GM18870 (cell line): ENCODE measurements around the gene ZBTB43.

Source experiments
- ATAC-seq: cut with Tn5 transposase; IDR thresholded peaks from one replicate; pipeline ENCODE4 v1.9.1; 2021; ENCODE audit warnings: moderate library complexity; ENCODE audit not compliant: unreplicated experiment

Gene ZBTB43

DNA sequence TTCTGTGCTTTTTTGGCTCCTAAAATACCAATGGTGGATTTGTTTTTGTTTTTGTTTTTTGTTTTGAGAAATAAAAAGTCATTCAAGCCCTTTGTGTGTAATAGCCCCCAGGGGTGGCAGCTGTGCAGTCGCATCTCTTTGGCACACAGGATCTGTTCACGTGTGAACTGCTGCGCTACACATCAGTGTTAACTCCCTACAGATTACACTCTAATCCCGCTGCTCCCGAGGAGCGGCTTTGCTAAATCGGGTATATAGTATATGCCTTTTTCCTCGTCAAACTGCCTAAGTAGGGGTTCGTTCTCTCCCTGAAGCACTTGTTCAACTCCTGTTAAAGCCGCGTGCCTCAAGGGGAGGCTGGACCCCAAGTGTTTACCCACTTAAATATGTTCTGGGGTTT lies 77.9 kb downstream of the ZBTB43 start:
- ATAC-seq: no peak

DNA sequence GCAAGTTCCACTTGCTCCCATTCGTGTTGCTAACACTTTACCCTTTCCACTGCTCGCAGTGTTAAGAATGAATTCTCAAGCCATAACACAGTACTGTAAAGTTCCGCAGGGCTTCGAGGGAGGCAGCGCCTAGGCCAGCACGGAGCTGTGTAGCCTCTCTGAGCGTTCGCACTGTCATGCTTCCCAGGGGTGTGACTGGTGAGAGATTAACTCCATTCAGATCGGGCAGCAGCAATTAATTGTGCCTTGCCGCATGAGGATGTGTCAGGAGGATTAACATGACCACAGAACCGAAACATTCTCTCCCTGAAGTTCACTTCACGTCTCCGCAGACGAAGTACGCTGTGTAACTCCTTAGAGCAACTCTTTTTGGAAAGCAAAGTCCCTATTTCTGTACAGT lies 78.8 kb downstream of the ZBTB43 start:
- no peak for ATAC-seq

DNA sequence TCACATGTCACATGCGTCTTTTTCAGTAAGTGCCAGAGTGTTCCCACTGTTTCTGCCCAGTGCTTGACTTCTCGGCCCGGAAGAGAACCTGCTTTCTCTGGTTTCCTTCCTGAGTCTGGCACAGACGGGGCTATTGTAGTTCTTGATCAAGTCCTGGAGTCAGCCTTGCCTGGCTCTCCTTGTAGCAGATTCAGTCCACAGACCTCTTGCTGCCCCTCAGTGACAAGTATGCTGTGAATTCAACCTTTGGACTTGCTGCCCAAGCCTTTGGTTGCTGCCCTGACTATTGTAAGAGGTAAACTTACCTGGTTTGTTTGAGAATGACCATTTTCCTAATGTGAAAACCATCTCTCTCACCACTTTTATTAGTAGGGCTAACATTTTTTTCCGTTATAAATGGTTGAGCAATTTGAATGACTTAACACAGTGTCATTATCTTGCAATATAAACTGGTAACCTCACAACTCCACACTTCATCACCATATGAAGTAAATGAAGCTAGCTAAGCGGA lies 80.3 kb downstream of the ZBTB43 start:
- ATAC-seq: no peak

DNA sequence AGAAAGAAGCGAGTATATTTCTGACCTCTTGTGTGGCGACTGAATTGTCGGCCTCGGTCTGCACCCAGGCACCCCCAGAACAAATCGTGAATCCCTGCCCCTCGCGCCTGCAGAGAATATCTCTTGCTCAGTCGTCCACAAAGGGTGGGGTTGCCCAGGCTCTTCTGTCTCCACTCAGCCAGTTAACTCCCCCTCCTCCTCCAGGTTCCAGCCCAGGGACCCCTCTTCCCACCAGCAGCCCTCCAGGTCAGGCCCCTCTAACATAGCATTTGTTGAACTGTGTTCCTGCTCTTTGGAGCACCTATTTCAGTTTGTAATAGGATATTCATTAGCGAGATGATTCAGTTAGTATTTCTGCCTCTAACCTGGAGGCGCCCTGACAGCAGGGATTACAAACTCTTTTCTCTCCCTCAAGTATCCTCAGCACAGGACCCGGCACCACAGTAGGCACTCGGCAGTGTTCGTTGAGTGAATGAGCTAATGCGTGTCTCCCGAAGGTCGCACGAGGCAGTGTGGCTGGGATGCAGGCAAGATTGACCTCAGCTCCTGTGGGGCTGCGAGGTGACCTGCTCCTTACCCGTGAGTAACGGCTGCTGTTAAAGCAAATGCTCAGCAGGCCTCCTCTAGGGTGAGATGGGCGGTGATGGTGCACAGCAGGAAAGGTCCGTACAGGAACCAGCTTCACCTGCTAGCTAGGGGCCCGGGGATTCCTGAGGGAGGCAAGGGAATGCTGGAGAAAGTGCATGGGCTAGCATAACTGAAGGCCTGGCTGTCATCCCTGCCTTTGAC lies 81.4 kb downstream of the ZBTB43 start:
- no peak for ATAC-seq

DNA sequence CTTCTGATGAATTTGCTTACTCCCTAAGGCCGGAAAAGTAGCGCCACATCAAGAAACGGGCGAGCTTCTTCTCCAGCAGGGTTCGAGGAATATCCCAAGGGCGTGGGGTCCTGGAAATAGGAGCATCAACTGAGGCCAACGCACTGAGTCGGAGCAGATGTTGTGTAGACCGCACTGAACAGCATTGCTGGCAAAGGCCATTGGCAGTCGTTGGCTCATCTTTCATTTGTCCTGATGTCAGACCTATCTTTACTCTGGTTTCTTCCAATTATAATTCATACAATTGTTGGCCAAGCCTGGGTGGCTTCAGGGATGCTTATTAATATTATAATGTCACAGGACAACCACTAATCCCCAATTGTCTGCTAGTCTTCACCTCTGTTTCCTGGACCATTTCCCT lies 82.1 kb downstream of the ZBTB43 start:
- no peak for ATAC-seq
